Activated effector memory CD4-positive, alpha-beta T cell treated with anti-CD3 and anti-CD28 coated beads, Interleukin-2, amount 50 U/mL, for 16 hours (primary cell): Measurements from ENCODE around the gene PAEP.

ENCODE experiments used
- DNase-seq: peaks from one replicate; pipeline ENCODE4 v3.0.0-alpha.2; 2020

The PAEP gene

DNA sequence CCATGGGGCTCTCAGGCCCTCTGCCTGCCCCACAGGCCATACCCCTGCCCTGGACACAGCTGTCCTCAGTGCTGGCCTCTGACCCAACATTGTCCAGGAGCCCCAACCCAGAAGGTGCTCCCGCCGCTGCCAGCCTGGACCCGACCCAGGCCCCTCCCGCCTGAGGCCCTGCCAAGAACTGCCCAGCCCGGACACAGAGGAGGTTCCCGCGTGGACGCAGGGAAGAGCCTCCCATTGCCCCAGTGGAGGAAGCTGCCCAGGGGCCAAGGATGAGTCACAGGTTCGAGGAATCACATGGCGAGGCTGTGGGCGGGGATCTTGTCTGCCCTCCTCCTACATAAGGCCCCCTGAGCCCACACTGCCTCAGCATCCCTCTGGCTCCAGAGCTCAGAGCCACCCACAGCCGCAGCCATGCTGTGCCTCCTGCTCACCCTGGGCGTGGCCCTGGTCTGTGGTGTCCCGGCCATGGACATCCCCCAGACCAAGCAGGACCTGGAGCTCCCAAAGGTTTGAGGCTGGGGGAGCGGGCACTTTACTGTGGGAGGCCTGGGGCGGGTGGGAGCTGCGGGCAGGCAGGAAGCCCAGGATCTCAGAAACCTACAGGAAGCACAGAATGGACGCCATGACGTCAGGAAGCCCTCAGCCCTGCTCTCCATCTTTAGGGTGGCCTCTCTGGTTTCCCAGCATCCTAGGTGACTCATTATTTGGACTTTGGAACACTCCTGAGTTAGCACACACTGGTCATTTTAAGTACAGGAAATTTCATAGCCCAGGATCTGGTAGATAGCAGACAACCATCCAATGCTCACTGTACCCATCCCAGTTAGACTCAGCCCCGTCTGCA is at the start of gene PAEP:
TSS of gene PAEP (plus strand) at position 366 of the 844 bp plus-strand sequence.
- DNase-seq: no peak

DNA sequence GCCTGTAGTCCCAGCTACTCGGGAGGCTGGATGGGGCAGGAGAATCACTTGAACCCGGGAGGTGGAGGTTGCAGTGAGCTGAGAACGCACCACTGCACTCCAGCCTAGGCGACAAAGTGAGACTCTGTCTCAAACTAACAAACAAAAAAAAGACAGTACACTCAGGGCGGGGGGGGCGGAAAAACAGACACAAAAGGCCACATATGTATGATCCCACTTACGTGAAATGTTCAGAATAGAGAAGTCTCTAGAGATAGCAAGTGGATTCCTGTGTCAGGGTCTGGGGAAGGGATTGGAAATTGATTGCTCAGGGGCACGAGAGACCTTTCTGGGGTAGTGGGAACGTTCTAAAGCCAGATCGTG is 49.3 kb upstream of the PAEP start:
- DNase-seq: no peak

DNA sequence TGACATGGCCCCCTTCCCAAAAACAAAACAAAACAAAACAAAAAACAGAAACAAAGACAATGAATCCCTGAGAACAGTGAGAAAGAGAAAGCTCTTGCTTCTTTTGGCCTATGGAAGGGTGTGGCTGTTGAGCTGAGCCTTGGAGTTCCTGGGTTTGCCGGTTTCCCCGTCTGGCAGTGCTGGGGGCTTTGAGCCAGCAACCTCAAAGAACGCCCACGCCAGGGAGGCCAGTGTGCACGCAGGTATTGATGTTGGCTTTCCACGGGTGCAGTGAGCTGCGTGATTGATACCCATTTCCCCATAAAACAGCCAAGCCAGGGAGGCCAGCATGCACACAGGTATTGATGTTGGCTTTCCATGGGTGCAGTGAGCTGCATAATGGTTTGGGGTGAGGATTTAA is 48.7 kb upstream of the PAEP start:
- DNase-seq: peak; percentile 41

DNA sequence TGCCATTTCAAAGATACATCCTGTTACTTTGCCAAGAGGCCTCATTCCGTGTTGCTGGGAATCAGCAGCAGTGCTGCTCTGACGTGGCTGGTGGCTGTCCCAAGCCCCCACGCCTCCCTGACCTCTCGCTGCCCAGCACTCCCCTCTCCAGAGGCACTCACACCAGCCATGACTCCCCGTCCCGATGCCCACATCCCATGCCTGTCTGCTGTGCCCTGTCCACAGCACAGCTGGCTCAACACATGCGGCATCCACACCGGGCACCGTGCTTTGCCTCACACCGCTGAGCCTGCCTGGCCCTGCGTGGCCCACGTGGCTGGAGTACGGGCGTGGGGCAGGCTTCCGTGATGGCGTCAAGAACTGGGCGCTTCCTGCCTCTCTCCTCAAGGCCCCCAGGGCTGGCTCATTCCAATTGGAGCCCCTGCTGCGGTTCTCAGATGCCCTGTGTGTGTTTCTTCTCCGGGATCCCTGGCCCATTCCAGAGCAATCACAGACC is 48.2 kb upstream of the PAEP start:
- DNase-seq: peak; percentile 55

DNA sequence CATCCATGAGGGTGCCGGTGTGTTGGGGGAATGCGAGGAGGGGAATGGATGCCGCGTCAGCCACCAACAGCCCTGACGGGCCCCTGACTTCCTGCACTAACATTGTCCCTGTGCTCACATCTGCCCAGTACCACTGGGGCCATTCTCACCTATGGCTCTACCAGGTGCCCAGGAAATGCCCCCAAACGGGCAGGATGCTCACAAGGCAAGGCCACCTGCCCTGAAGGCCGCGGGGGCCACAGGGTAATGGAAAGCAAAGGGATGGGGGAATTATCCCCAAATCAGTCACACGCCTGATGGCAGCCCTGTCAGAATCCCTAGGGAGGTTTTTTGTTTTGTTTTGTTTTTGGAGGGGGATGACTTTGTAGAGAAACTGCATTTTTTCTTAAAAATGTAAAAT is 47.6 kb upstream of the PAEP start:
- DNase-seq: peak; percentile 38

DNA sequence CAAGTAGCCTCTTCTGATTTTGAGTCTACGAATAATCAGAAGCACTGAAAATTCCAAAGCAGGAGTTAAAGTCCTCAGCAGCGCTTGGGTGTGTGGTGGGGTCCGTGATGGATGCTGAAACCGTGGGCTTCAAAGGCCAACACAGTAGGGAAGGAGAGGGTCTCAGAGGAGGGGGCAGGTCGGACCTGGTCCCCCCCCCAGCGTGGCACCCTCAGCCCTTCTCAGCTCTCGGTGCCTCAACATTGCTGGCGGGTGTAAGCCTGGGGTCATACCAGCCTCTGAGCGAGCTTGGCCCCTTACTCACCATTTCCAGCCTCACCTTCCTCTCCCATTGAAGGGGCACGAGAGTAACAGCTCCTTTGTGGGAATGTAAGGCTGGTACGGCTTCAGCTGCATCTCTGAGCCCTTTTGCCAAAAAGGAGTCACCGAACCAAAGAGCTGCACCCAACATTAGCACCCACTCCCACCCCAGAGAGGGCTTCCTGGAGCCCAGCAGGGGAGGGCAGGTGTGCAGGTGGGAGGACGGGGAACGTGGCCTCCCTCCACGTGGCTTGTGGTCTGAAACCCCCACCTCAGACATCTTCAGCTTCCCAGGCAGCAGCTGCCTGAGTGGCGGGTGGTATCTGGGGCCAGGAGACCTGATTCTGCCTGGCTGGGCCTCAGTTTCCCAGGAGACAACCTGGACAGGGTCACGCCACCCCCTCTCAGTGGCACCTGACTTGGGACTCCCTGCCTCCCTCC is 47.0 kb upstream of the PAEP start:
- DNase-seq: peak; percentile 51

DNA sequence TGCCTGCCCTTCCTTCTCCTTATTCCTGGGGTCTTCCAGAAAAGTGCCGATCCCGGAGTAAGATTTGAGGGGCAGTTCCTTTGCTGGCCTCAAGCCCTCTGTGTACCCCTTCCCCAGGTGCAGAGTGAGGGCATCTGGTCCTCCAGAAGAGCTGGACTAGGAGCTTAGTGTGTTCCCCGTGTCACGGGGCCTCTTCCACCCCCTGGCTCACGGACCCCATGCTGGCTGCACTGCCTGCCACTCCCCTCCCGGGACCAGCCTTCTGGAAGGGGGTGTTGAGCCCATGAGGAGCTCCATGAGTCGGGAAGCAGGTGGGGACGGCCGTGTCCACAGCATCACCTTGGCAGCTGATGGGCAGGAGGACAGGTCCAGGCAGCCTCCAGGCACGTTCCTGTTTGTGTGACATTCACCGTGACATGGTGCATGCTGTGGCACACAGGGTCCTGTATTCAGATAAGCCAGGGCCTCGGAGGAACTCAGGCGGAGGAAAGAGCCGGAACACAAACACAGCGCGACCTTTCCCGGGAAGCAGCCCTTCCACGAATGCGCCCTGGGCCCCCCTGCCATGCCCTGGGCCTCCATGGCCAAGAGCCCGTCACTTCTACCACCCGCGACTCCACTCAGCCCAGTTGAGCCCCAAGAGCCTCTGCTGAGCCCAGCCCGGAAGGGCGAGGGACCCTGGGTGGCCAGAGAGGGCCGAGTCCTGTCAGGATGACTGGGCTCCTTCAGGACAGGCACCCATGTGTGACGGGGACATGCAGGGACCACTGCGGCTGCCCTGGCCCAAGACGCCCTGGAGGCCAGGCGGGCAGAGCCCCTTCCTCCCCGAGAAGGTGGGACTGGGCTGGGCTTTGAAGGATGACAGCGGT is 46.2 kb upstream of the PAEP start:
- DNase-seq: peak; percentile 55

DNA sequence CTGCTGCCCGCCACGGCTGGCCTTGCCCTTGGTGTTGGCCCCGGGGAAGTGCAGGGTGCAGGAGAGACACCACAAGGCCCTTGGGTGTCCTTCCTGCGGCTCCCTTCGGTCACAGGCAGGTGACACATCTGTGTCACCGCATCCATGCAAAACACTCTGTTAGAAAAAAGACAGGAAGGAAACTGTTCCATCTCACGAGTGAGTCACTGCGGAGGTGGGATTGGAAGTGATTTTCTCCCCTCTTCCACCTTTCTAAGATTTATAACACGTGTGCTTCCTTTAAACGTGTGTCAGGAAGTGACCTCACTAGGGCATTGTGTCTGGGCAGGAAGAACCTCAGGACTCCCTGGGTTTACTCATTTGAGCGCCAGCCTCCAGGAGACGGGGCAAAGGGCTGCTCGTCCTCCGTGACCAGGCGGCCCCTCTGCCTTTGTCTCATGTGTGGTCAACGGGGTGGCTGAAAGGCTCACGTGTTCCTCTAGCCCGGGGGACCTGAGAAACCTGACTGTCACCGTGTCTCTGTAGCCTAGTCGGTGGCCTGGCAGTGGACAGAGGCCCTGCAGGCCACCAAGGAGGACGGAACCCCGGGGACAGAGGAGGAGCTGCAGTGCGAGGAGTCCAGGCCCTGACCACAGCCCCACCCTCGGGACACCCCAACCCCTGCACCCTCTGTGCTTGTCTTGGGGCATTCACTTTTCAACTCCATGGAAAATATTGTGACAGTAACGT is 45.3 kb upstream of the PAEP start:
- DNase-seq: peak; percentile 41

DNA sequence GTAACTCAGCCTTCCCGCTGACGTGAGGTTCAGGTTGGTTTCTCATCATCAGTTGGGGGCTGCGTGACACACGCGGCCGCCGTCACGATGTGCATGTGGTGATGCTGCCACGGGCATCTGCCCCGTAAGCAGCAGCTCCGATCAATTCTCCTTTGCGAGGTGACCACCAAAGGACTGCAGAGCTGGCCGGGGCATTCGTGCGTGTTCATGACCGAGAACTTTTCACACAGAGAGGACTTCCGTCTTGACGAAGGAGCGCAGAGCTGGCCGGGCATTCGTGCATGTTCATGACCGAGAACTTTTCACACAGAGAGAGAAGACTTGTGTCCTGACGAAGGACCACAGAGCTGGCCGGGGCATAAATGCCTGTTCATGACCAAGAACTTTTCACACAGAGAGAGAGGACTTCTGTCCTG is 44.1 kb upstream of the PAEP start:
- peak; percentile 55 for DNase-seq

DNA sequence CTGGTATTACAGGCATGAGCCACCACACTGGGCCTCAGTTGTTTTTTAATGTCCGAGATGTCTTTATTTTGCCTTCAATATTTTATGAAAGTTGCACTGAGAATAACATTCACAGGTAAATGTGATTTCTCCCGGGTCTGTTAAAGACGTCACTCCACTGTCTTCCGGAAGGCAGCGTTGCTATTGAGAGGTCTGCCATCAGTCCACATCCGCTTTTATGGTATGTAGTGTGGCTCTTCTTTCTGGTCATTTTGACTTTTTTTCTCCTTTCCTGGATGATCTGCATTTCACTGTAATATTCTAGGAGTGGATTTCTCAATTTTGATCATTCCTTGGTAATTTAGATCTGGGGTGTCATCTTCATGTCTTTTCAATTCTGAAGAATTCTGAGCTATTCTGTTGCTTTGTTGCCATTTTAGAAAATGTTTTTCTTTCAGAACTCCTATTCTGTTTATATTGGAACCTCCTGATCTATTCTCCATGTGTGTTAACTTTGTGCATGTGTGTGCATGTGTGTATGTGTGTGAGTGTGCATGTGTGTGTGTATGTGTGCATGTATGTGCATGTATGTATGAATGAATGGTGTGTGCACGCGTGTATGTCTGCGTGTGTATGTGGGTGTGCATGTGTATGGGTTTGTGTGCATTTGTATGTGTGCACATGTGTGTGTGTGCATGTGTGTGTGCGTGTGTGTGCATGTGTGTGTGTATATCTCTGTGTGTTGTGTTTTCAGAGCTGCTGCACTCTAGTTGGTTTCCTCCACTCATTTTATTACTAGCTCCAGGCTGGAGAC is 42.2 kb upstream of the PAEP start:
- peak; percentile 28 for DNase-seq

DNA sequence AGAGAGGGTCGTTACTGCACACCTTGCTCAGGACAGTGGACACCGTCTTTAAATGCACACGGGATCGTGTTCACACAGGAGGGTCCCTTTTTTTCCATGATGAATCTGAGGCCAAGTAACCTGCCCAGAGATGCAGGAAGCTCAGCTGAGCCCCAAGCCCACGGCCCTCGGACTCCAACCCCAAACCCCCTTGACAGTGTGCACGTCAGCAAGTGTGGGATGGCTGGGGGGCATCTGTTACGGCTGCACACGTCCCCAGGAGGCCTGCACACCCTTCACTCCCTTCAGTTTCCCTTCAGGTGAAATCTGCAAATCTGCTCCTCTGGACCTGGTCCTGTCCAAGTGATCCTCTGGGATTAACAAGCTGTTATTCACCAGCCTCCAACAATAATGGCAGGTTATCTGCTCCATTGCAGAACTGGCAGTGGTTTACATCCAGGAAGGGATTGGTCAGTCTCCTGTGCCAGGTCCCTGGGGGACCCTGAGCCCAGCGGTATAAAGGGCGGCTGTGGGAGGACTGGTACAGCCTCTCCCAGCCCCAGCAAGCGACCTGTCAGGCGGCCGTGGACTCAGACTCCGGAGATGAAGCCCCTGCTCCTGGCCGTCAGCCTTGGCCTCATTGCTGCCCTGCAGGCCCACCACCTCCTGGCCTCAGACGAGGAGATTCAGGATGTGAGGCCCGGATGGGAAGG is 40.5 kb upstream of the PAEP start, which contains the start of gene LCN1:
TSS of gene LCN1 (plus strand) at position 525 of the 692 bp plus-strand sequence. CDS start at position 583, 58 bp downstream.
- DNase-seq: peak; percentile 33

DNA sequence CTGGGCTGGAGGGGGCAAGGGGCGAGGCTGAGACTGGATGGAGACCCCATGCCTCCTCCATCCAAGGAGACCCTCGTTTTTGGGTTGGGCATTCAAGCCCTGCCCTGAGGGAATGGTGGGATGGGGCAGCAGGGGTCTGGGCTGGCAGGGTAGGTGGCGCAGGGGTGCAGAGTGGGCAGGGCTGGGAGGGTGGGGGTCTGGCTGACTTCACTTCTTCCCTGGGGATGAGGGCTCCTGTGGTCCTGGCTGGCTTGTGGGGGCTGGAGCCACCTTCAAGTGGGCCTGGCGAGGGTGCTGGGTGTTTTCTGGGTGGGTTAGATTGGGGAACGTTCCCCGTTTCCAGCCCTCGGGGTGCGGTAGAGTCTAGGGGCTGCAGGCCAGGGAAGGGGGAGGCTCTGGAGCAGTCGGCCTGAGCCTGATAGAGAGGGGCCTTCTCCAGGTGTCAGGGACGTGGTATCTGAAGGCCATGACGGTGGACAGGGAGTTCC is 39.9 kb upstream of the PAEP start:
- DNase-seq: peak; percentile 13

DNA sequence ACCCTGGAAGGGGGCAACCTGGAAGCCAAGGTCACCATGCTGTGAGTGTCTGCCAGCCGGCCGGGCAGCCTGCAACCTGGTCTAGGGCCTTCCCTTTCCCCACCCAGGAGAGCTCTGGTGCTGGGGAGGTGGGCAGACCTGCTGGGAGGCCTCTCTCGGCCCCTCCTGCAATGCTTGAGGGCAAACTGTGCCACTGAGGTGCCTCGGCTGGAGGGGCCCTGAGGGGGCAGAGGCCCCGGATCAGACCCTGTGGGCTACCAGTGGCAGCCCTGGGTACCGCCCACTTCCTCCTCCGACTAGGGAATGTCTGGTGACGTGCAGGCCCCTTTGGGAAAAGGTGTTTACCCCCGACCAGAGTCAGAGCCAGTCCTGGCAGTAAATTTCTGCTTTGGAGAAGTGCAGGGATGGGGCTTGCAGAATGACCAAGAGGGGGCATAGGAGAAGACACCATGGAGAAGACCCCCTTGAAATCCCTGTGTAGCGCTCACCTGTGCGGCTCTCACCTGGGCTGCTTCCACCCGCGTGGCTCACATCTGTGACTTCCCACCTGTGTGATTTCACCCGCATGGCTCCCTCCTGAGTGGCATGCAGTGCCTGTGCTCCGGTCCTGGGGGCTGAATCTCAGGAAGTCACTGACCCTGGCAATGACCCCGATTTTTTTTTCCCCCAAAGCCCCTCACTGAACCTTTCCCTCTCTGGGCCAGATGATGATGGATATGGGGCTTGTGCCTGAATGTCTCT is 39.2 kb upstream of the PAEP start:
- DNase-seq: peak; percentile 46

DNA sequence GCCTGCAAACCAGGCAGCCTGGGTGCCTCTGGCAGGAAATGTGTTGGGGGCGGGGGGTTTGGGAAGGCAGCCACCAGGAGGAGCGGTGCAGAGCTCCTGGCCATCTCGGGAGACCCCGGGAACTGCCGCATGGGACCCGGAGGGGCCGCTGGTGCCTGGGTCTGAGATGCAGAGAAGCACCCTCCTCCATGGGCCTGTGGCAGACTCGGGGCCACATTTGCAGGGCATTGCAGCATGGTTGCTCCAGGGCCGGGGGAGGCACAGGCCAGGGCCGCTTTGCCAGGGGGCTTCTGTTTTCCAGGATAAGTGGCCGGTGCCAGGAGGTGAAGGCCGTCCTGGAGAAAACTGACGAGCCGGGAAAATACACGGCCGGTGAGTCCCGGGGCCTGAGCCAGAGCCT is 38.6 kb upstream of the PAEP start:
- peak; percentile 33 for DNase-seq

DNA sequence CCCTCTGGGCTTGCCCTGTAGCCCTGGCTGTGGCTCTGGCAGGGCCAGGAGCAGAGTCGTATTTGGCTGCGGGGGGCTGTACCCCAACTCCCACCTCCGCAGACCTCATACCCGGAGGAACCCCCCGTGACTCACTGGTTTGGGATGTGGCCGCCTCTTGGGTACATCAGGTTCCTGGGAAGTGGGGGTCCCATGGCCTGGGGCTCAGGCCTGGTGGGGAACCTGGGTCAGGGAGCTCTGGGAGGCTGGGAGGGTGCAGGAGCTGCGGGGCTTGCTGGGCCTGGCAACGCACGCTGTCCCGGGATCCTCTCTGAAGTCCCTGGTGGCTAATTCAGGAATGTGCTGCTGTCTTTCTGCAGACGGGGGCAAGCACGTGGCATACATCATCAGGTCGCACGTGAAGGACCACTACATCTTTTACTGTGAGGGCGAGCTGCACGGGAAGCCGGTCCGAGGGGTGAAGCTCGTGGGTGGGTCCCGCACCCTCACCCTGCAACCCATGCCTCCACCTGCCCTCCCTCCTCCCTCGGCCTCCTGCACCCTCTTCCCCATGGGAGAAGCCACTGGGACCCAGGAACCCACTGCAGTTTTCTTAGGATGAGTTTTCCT is 37.9 kb upstream of the PAEP start:
- peak; percentile 51 for DNase-seq

DNA sequence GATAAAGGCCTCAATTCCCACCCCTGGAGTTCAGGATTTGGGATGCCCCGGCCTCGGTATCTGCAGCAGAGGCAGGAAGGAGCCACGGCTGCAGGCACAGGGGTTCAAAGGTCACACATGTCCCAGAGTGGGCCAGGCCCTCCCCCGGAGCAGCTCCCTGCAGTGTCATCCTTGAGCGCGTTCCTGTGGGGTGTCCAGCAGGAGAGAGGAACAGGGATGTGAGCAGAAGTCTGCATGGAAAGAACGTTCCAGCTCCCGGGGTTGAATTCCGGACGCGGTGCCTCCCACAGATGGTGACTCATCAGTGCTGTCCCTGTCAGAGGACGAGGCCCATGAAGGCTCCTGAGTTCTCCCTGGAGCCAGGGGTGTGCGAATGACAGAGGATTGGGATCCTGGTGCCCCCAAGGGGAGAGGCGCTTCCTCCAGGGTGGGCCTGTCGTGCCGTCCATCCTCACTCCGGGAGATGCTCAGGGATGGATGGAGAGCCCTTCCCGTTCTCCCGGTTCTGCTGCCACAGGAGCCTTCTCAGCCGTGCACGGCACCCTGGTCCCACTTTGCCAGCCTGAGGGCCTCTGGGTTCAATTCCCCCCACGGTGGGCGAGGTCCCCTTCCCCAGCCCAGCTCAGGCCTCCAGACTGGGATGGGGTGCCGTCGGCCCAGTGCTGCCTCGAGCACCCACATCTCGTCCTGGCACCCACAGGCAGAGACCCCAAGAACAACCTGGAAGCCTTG is 37.3 kb upstream of the PAEP start:
- DNase-seq: peak; percentile 56

DNA sequence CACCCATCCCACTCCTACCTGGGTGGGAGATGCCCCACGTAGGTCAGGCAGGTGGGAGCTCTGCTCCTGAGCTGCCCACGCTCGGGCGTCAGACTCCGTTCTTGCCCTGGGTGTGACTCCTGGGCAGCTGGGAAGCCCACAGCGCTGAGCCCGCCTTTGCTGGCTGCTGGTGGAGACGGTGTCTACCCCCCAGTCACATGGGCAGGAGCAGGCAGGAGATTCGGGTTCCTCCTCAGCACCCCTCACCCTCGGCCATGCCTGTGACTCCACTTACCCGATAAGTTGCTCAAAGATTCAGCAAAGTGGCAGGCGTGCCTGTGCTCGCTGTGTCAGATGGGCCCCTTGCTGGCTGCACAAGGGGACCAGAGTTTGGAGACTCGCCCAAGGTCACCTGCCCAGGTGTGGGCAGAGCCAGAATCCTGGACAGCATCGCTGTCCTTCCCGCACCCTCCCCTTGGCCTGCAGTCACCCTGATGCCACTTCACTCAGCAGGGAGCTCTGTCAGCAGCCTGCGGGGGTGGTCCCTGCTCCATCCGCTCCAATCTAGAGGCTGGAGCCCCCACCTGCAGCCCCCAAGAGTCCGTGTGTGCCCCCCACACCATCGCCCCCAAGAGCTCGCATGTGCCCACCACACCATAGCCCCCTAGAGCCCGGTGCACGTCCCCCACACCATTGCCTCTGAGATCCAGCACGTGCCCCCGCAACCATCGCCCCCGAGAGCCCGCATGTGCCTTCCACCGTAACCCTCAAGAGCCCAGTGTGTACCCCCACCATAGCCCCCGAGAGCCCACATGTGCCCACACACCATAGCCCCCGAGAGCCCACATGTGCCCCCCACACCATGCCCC is 36.1 kb upstream of the PAEP start:
- DNase-seq: peak; percentile 57
